NK-92 (cell line): ENCODE results near the gene BIN1.

Experiments used
- DNase-seq: peaks from one replicate; lab custom pipeline; 2025; ENCODE audit not compliant: unreplicated experiment; lab: John Stamatoyannopoulos, UW

The BIN1 gene

DNA sequence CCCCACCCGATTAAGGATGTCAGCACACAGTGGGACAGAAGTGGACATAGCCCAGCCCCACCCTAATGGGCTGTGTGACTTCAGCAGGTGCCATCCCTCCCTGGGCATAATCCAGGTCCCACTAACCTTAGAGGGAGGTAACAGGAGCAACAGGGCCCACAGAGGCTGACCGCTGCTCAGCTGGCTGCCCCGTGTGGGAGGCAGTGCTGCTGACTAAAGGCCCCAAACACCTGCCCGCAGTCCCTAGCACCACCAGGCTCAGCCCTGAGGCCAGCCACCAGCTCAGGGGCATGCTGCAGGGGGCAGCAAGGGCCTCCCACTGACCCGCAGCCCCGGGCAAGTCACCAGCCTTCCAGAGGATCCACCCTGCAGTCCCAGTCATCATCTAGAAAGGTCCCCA is 14.6 kb downstream of the BIN1 start:
- DNase-seq = no peak

DNA sequence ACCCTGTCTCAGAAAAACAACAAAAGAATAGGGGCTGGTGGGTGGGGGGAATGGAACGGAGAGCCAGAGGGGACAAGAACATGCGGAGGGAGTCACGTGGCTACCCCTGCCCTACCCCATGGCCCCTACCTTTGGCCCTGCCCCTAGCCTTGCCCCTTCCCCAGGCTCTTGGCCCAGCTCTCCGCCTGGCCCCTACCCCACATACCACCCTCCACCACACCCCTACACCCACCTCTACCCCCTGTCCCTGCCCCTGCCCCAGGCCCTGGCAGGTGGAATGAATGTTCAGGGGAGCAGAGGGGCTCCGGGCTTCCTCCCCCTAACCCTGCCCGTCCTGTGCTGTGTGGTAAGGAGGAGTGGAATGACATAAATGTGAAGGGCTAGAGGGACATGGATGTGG is 15.1 kb downstream of the BIN1 start:
- no peak for DNase-seq

- DNase-seq = no peak
These were observed 15.8 kb downstream of the BIN1 start for GRCh38 chr2:127091148-127091547.

DNA sequence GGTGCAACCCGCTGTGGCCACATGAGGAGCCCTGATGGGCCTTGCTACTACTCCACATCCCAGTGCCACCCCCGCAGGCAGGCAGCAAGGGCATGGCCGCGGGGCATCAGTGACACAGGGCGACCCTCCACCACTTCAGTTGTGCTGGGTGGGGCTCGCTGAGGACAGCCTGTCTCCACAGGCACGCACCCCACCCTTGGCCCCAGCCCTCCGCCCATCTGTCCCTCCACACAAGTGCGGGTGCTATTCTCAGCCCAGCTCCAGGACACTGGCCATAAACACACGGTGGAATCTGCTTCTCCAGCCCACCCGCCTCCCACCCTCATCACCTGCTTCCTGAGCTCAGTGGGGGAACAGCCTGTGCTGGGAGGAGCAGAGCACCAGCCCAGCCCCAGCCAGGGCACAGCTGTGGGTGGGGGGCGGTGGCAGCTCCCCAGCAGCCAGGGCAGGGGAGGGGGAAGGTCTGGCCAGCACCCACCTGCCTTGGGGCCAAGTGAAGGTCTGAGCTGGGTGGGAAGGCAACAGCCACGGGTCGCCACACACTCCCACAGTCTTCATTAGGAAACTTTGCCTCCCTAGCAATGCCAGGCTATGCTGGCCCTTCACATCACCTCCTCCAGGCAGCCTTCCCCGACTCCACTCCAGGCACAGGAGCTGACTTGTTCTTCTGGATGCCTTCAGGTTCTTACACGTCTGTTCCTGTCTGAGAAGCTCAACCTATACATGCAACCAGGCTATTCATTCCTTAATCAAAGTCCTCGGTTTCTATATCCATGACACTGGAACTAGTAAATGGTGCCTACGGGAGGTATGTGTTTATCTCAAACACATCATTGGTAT is 16.5 kb downstream of the BIN1 start:
- no peak for DNase-seq

DNA sequence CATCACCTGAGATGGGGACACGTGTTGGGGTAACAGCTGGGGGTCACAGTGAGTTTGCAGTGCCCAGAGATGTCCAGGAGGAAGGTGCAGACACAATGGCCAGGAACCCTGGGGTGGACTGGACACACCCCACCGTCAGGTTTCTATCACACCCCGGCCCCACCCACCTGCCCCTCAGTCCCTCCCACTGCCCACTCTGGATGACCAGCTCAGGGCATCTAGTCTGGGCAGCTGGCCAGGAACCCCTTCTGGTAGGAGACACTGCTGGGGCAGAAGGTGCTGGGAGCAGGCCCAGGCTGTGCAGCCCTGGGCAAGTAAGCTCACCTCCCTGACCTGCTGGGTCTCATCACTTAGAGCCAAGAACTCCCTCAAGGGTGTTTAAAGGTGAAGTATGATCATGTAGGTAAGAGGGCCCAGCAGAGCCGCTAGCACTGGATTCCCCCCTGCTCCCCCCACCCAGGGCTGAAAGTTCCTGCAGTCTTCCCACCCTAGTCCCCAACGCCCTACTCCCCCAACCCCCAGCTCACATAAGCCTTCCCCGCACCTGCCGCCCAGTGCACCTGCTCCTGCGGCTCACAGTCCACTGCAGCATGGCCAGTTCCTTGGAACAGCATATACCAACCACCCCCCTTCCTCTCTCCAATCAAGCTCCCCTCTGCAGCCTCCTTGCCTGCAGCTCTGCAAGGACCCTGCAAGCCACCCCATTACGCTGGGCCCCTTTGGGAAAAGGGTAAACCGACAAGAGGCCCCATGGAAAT is 17.3 kb downstream of the BIN1 start:
- DNase-seq = no peak

GRCh38 chr2:127088706-127089105 is 18.2 kb downstream of the BIN1 start:
- DNase-seq = no peak

GRCh38 chr2:127087791-127088495 is 19.0 kb downstream of the BIN1 start:
- no peak for DNase-seq

GRCh38 chr2:127086990-127087790 is 19.8 kb downstream of the BIN1 start:
- no peak for DNase-seq

GRCh38 chr2:127085317-127085681 is 21.7 kb downstream of the BIN1 start:
- no peak for DNase-seq

DNA sequence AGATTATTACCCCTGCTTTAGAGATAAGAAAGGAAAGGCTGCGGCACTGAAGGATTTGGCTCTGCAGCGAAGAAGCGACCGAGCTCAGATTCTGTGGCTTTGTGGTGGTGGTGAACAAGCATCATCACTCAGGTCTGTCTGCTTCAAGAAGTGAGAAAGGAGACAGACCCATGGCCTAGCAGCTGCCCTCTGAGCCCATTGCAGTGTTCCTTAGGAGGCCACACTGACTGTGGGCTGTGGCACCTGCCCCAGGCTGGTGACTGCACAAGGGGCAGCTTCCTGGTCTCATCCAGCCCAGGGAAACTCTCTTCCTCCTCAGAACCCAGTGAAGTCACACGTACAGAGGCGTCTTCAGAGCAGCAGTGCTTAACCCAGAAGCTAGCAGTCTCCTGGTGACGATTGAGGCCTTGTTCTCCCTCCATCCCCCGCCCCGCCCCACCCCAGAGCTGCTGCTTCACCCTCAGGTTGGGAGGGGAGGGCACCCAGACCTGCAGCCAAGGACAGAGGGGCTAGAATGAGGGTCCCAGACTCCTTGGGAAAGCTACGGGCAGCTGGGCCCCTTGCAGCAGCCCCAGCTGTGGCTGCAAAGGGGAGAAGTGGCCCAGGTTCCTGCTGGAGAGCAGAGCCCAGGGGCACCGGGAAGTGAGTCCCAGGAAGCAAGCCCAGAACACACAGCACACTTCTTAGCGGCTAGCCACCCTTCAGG is 22.2 kb downstream of the BIN1 start:
- DNase-seq = no peak

- DNase-seq = no peak
These were observed 23.0 kb downstream of the BIN1 start for GRCh38 chr2:127083819-127084503.

- DNase-seq = no peak
These were observed 24.0 kb downstream of the BIN1 start for GRCh38 chr2:127082974-127083373.

- DNase-seq = no peak
These were observed 24.9 kb downstream of the BIN1 start for GRCh38 chr2:127081826-127082633.

DNA sequence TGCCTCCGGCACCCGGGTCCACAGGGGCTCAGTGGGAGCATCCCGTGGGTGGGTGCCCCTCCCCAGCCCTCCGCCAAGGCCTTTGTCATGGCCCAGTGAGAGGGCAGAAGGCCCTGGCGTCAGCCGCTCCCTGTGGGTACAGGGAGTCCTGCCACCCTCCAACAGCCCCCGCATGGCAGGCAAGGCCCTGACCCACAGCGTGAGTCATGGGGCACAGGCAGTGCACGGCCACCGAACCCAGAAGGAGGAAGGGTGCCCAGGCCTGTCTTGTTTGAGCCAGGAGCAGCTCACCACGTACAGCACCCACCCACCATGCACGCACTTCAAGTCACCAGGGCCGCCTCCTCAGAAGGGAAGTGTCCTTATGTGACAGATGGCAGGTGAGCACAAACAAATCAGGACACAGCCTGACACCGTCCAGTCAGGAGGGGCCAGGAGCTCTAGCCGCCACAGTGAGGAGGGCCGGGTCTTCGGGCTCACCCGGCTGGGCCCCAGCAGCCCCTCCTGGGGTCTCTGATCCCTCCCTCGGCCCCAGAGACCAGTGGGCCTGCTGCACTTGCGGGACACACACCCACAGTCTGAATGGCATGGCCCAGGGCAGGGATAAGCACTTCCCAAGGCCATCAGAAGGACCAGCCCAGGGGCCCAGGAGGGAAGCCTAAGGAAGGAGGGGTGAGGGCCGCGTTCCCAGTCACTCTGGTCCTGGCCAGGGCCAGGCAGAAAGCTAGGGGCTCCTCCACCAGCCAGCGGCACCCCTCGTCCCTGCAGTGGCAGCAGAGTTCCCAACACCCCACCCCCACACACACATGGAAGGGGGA is 25.8 kb downstream of the BIN1 start:
- no peak for DNase-seq

DNA sequence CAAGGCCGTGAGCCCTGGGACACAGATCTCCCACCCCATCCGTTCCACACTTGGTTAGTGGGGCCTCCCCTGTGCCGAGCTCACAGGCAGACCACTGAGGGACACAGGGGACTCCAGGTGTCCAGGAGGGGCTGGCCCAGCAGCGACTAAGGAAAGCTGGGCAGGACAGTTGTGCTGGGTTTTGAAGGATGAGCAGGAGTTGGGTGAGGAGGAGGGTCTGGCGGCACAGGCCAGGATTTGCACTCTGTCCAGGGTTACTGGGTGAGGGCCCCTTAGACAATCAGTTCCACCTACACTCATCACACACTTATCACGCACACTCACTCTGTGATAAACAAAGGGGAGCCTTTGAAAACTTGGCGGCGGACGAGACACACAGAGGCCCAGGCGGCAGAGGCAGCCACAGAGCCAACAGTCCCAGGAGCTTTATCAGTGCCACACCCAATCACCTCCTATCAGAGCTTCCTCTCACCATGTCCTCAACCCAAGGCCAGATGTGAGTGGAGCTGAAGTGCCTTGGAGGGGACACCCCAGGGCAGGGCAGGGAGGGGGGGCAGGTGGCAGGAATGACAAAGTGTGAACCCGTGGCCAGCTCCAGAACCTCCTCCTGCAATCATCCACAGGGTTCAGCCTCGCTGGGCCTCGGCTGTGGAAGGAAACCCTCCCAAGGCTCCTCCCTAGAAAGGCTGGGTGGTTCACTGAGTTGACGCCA is 26.6 kb downstream of the BIN1 start:
- no peak for DNase-seq

DNA sequence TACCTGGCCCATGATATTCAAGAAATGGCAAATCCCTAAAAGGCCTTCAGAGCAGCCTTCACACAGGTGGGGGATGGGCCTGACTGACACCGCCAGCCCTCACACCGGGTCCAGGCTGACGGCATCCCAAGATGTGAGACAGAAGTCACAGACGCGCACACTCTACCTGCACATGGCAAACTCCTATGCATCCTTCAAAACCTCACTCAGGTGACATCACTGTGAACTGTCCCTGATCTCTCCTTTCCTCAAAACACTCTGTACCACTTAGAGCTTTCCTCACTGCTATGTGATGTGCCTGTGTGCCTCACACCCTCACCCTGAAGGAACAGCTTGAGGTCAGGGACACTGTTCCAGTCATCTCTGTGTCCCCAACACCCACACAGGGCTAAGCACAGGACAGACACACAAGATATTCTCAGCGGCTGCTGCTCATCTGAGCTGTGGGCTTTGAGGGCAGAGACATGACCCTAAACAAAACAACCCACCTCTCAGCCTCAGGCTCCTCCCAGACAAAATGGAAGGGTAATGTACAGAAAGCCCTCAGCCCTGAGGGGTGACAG is 27.5 kb downstream of the BIN1 start:
- no peak for DNase-seq

- no peak for DNase-seq
These were observed 28.2 kb downstream of the BIN1 start for GRCh38 chr2:127078666-127079270.
